ENCODE results near the gene NETO2. TPM values are rescaled to one million over a fixed set of nuclear protein-coding genes. Genes with fewer than 3 reads are reported as not detected.

NETO2 gene
- total RNA-seq, 1 experiment from 2014 or later = 10.3 TPM

DNA sequence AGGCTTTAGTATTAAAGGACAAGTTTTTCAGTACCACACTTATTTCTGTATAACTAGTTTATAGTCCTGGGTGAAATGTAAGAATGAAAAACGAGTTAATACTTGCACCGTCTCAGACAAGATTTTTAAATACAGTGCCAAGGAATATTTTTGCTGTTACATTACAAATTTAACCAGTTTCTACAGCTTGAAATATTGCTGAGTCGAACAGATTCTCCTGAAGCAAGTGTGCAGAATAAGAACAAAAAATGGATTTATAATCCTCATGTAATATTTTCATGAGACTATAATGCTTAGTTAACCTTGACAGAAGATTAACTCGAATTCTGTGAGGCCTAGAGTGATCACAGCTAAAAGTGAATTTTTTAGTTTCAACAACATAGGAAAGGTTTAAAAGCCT lies 3.1 kb downstream of the NETO2 start:
- Histone ChIP-seq H3K9ac (ENCODE audit: low read length) (no peak overlapping the region), H4K20me1 (ENCODE audit: insufficient read depth) (no peaks in the 10 kb centered on the region), H3K27ac (ENCODE audit: low read depth, low read length) (no peak overlapping the region), H2AFZ (ENCODE audit: low read depth, low read length, poor library complexity, severe bottlenecking) (no peak overlapping the region), H3K4me3 (replicated peaks in 1 of 2; ENCODE audit: low read depth in 1 of 2, low read length in 2 of 2) (no peak overlapping the region), H3K27me3 (ENCODE audit: insufficient read depth, low read length) (no peaks in the 10 kb centered on the region), H3K9me2 (ENCODE audit: insufficient read depth) (no peaks in the 10 kb centered on the region), H3K9me3 (ENCODE audit: control insufficient read depth in 1 of 2, insufficient read depth in 1 of 2, low read depth in 1 of 2, low read length in 2 of 2) (no peaks in the 10 kb centered on the region), H3K4me2 (ENCODE audit: low read length) (no peak overlapping the region), H3K79me2 (ENCODE audit: insufficient read depth, low read length) (no peaks in the 10 kb centered on the region), H3K36me3 (ENCODE audit: control insufficient read depth in 1 of 2, insufficient read depth in 2 of 2, low read length in 2 of 2) (no peaks in the 10 kb centered on the region), H3K4me1 (ENCODE audit: control insufficient read depth in 1 of 2, insufficient read depth in 2 of 2, low read length in 2 of 2) (peaks cover 17 to 57% of the 10 kb centered on the region in 2 experiments; a peak in 3 of 4 replicates)
- ATAC-seq (no peak), DNase-seq (ENCODE audit: low read depth, low spot score) (no peak)
- CTCF ChIA-PET = interaction anchor here (0.9 to 2.4 kb wide), 7 partner anchors 10 to 1024 kb away, joined by 3 to 23 read pairs (median 4); partner anchors contain the start of gene ABCC12
- POLR2A ChIA-PET = no interaction called here
- RAD21 ChIA-PET (ENCODE audit: low non-redundant PET in 1 of 2, low total read pairs in 2 of 2, uncharacterized antibody in 2 of 2, unreplicated experiment in 2 of 2) = interaction anchor here in 1 of 2 experiments (1.0 kb wide), 1 partner anchor 103 kb away, joined by 3 read pairs; no protein-coding TSS in a partner anchor
- TF ChIP-seq ZFX (IDR thresholded peaks at IDR 0.05) (no peak), ELF1 (IDR thresholded peaks at IDR 0.05; ENCODE audit: borderline replicate concordance, low read depth) (no peak), CEBPB (IDR thresholded peaks at IDR 0.05; ENCODE audit: low read depth) (no peak), SP1 (IDR thresholded peaks at IDR 0.05; ENCODE audit: low read depth) (no peak), POLR2A (IDR thresholded peaks at IDR 0.05; ENCODE audit: borderline replicate concordance, extremely low read depth, insufficient read depth, insufficient read length) (no peak), FOSL1 (IDR thresholded peaks at IDR 0.05; ENCODE audit: low read depth) (no peak), CBX3 (IDR thresholded peaks at IDR 0.05; ENCODE audit: low read depth) (no peak), SIN3A (IDR thresholded peaks at IDR 0.05; ENCODE audit: low read depth) (no peak), EZH2phosphoT487 (IDR thresholded peaks at IDR 0.05; ENCODE audit: borderline replicate concordance) (no peak), SRF (IDR thresholded peaks at IDR 0.05; ENCODE audit: low read depth) (no peak), TCF7L2 (IDR thresholded peaks at IDR 0.05; ENCODE audit: borderline replicate concordance, extremely low read depth, insufficient read depth, insufficient read length) (no peak), JUND (IDR thresholded peaks at IDR 0.05) (no peak), EGR1 (IDR thresholded peaks at IDR 0.05; ENCODE audit: low read depth) (no peak)
- TF ChIP-seq, protein P1, sequence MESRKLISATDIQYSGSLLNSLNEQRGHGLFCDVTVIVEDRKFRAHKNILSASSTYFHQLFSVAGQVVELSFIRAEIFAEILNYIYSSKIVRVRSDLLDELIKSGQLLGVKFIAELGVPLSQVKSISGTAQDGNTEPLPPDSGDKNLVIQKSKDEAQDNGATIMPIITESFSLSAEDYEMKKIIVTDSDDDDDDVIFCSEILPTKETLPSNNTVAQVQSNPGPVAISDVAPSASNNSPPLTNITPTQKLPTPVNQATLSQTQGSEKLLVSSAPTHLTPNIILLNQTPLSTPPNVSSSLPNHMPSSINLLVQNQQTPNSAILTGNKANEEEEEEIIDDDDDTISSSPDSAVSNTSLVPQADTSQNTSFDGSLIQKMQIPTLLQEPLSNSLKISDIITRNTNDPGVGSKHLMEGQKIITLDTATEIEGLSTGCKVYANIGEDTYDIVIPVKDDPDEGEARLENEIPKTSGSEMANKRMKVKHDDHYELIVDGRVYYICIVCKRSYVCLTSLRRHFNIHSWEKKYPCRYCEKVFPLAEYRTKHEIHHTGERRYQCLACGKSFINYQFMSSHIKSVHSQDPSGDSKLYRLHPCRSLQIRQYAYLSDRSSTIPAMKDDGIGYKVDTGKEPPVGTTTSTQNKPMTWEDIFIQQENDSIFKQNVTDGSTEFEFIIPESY (IDR thresholded peaks at IDR 0.05; ENCODE audit: extremely low read depth, insufficient replicate concordance, low read length) = no peak
- TF ChIP-seq, protein P2, sequence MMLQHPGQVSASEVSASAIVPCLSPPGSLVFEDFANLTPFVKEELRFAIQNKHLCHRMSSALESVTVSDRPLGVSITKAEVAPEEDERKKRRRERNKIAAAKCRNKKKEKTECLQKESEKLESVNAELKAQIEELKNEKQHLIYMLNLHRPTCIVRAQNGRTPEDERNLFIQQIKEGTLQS (IDR thresholded peaks at IDR 0.05) = no peak
- TF ChIP-seq, protein P3, sequence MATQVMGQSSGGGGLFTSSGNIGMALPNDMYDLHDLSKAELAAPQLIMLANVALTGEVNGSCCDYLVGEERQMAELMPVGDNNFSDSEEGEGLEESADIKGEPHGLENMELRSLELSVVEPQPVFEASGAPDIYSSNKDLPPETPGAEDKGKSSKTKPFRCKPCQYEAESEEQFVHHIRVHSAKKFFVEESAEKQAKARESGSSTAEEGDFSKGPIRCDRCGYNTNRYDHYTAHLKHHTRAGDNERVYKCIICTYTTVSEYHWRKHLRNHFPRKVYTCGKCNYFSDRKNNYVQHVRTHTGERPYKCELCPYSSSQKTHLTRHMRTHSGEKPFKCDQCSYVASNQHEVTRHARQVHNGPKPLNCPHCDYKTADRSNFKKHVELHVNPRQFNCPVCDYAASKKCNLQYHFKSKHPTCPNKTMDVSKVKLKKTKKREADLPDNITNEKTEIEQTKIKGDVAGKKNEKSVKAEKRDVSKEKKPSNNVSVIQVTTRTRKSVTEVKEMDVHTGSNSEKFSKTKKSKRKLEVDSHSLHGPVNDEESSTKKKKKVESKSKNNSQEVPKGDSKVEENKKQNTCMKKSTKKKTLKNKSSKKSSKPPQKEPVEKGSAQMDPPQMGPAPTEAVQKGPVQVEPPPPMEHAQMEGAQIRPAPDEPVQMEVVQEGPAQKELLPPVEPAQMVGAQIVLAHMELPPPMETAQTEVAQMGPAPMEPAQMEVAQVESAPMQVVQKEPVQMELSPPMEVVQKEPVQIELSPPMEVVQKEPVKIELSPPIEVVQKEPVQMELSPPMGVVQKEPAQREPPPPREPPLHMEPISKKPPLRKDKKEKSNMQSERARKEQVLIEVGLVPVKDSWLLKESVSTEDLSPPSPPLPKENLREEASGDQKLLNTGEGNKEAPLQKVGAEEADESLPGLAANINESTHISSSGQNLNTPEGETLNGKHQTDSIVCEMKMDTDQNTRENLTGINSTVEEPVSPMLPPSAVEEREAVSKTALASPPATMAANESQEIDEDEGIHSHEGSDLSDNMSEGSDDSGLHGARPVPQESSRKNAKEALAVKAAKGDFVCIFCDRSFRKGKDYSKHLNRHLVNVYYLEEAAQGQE (IDR thresholded peaks at IDR 0.05; ENCODE audit: low read depth) = no peak
- TF ChIP-seq, protein P4, sequence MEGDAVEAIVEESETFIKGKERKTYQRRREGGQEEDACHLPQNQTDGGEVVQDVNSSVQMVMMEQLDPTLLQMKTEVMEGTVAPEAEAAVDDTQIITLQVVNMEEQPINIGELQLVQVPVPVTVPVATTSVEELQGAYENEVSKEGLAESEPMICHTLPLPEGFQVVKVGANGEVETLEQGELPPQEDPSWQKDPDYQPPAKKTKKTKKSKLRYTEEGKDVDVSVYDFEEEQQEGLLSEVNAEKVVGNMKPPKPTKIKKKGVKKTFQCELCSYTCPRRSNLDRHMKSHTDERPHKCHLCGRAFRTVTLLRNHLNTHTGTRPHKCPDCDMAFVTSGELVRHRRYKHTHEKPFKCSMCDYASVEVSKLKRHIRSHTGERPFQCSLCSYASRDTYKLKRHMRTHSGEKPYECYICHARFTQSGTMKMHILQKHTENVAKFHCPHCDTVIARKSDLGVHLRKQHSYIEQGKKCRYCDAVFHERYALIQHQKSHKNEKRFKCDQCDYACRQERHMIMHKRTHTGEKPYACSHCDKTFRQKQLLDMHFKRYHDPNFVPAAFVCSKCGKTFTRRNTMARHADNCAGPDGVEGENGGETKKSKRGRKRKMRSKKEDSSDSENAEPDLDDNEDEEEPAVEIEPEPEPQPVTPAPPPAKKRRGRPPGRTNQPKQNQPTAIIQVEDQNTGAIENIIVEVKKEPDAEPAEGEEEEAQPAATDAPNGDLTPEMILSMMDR (IDR thresholded peaks at IDR 0.05 in 2 of 3, conservative IDR thresholded peaks at IDR 0.05 in 1 of 3; ENCODE audit: borderline replicate concordance in 1 of 3, insufficient read depth in 1 of 3, low read depth in 2 of 3, low read length in 2 of 3) = no peak
- BruUV-seq (replicated peaks) = no TSS peak
- intact Hi-C loops (cut with micrococcal nuclease) = loop anchor here (10.0 kb wide), 2 partner anchors 196 to 914 kb away; no protein-coding TSS in a partner anchor

All from HCT116 (cell line).